HK-2 (cell line): ENCODE data around the gene PTPRM.

Experiments used
- DNase-seq: peaks from one replicate; pipeline ENCODE4 v3.0.0-alpha.2; 2018; ENCODE audit not compliant: unreplicated experiment

PTPRM gene

GRCh38 chr18:7626922-7627440, 59.9 kb downstream of the PTPRM start:
- DNase-seq, result peak; percentile 47

- no peak for DNase-seq
Observed at GRCh38 chr18:7629416-7629815, 62.3 kb downstream of the PTPRM start.

DNA sequence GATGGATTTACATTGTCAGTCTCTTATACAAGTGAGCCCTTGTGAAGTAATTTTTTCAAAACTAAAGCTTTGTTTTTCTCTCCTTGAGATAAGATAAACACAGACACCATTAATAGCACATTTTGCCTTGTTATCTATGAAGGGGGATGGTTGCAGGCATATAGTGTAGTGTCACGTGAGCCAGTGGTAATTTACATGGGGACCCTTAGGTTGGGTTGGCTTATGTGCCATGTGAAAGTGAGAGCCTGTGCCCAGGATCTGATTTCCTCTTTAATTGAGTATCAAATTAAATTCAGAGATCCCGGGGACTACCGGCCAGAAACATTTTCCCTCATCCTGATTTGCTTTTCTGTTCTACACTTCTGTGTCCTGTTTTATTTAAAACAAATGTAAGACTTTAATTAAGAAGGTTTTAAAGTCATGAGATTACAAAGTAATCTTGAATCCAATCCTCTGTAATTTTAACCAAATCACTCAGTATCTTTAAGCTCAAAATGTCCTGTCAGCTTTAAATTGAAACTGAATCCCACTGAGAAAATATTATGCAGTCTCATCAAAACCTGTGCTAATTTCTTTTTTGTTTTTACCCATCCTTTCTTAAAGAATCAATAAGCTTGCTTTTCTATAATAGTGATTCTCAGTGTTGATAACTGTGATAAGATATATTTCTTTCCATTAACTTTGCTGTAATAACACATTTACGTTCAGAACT, 63.8 kb downstream of the PTPRM start:
- no peak for DNase-seq

DNA sequence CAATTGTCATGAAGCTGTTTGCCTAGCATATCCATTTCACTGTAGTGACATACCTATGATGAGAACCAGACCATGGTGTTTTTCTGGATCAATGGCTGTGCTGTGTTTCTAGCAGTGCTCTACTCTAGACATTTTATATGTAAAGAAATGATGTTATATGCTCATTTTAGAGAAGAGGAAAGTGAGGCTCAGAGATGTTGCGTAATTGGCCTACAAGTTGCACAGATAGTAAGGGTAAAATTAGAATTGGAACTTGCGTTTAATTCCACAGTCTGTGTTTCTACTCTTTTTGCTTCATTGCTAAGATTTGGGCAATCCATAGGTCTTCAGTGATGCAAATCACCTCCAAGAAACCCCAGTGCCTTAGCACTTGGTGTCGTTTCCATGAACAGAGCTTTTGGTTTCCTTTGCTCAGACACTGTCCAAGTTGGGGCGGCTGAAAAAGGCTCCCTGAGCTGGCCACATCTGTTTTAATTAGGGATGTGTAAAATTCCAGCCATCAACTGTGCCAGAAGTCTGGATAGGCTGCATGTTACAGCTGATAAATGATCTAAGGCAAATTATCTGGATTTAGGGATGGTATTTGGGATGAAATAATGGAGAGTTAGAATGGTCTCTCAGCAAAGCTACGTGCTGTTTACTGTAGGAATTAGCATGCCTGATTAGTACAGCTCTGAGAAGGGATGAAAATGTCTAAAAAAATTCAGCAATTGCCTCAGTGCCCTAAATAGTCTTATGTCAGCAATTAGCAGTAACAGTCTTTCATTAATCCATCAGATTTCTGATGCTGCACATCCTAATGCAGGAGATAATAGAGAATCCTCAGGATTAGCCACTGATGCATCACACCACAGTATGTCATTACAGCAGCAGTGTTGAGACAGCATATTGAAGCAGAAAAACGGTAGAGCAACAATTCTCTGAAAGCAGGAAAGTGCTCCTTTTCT, 65.3 kb downstream of the PTPRM start:
- DNase-seq, result no peak

DNA sequence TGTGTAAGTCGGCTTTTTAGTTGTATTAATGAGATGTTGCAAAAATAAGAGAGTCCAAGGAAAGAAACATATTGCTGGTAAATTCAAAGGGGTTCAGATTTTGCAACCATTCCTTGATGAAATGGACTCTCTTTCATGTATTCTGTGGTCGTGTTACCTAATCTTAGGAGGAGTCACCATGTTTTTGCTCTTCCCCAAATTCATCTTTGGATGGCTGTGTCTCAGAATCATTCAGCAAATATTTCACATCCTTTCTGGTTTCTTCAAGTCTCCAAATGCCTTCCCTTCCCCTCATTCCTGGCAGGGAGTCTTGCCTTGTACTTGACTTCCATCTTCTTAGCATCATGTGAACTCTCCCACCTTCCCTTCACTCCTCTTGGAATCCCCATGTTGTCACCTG, 66.1 kb downstream of the PTPRM start:
- no peak for DNase-seq

- DNase-seq, result no peak
Observed at GRCh38 chr18:7635948-7636347, 68.8 kb downstream of the PTPRM start.

DNA sequence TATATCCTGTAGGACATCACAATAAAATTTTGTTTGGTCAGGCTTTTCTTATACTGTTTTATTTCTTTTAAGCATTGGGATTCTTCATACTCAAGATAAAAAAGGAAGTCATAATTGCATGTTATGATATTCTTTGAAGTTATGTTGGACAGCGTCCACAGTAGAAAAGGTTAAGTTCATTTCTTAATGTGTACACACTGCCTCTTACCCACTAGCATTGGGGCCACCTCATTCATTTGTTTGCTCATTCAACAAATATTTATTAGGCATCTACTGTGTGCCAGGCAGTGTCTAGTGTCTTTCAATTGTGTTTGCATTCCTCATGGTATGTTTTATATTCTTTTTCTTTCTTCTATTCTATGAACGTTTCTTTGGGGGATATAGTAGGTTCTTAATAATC, 70.2 kb downstream of the PTPRM start:
- no peak for DNase-seq

DNA sequence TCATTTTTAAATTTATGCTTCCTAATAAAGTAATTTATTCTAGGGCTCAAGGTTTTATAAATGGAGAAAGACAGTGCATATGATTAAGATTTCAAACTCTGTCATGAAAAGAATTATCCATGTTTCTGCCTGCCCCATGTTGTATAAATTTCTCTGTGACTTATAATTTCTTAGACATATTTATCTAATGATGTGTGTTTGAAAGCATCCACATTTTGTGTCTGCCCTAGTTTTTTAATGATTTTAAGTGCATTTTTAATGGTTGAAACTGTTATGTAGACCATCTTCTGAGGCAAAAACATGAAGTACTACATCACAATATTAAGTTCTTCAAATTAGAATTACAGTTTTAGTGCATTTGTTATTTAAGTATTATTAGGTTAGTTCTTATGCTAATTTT, 71.2 kb downstream of the PTPRM start:
- no peak for DNase-seq

GRCh38 chr18:7641813-7642212, 74.7 kb downstream of the PTPRM start:
- no peak for DNase-seq

DNA sequence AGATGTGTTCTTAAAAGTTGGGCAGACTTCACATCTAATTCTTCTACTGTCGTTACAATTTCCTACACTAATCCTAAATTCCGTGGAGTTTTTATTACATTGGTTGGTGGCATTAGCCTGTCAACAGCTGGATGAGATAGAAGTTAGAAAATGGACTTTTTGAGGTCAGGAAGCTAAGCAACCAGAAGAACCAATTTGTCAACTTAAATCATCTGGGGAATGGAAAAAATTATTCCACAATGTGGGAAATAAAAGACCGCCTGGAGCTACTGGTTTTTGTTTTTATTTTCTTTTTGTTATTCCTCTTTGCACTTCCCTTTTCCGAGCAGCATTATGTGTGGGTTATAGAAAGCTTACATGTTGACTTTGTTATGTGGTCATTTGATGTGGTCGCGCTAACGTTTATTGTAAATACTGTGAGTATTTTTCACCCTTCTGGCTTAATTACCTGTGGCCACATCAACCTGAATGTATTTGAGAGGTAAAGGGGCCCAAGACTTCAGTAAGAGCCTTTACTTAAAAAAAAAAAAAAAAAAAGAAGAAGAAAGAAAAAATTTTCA, 75.3 kb downstream of the PTPRM start:
- no peak for DNase-seq

GRCh38 chr18:7645756-7646155, 78.6 kb downstream of the PTPRM start:
- DNase-seq, result no peak

DNA sequence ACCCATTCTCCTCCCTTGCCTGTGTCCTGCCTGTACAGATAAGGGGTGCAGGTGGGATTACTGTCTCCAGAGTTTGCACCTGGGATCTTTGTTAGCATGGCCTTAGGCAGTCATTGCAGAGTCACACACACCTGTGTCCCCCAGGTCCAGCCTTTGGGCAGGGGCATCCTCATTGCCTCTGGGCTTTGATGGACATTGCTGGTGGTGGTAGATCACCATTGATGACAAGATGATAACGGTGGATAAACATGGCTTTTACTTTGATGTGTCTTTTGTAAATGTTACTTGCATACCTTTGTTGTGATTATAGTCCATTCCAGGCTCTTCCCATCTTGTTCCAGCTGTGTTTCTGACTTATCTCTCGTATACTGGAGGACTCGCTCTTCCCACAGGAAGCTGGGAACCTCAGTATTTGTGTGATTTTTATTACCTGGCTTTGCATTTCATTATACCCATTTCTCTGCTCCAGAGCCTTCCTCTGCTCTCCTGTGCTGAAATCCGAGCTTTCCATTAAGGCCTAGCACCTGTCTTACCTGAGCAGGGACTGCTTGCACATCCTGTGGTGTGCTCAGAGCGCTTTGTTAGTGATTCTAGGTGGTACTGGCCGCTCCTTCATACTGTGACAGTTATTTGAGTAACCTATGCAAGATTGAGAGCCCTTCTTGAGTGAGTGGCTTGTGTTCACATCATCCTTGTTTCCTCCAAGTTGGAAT, 79.2 kb downstream of the PTPRM start:
- no peak for DNase-seq

GRCh38 chr18:7647500-7647899, 80.4 kb downstream of the PTPRM start:
- DNase-seq, result no peak

GRCh38 chr18:7657050-7657449, 89.9 kb downstream of the PTPRM start:
- no peak for DNase-seq

DNA sequence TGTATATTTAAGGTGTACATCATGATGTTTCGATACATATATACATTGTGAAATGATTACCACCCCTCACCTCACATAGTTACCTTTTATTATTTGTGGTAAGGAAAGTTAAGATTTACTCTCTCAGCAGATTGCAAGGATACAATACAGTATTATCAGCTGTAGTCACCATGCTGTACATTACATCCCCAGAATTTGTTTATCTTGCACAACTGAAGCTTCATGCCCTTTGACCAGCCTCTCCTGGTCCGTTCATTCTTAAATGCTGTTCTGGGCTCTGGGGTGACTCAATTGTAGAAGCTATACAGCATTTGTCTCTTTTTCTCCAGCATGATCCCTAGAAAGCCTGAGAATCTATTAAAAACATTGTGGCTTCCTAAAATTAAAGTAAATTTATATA, 90.8 kb downstream of the PTPRM start:
- DNase-seq, result no peak

- DNase-seq, result no peak
Observed at GRCh38 chr18:7658701-7659100, 91.6 kb downstream of the PTPRM start.

DNA sequence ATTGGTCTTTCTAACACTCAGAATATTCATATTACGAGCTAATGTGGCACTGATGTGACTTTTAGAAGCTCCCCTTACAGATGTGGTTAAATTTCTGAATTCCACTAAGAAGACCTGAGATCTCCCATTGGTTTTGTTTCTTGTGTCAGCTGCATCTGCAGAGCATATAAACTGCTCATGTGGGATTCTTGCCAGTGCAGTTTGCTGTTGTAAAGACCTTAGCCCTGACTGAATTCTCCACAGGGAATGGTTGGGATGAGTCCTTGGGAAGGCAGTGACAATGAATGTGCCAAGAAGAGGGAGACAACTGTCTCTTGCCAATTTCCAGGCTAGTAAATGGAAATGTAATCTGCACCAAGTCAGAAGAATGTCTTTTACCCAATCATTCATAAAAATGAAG, 94.1 kb downstream of the PTPRM start:
- DNase-seq, result no peak

GRCh38 chr18:7662866-7663265, 95.8 kb downstream of the PTPRM start:
- no peak for DNase-seq

DNA sequence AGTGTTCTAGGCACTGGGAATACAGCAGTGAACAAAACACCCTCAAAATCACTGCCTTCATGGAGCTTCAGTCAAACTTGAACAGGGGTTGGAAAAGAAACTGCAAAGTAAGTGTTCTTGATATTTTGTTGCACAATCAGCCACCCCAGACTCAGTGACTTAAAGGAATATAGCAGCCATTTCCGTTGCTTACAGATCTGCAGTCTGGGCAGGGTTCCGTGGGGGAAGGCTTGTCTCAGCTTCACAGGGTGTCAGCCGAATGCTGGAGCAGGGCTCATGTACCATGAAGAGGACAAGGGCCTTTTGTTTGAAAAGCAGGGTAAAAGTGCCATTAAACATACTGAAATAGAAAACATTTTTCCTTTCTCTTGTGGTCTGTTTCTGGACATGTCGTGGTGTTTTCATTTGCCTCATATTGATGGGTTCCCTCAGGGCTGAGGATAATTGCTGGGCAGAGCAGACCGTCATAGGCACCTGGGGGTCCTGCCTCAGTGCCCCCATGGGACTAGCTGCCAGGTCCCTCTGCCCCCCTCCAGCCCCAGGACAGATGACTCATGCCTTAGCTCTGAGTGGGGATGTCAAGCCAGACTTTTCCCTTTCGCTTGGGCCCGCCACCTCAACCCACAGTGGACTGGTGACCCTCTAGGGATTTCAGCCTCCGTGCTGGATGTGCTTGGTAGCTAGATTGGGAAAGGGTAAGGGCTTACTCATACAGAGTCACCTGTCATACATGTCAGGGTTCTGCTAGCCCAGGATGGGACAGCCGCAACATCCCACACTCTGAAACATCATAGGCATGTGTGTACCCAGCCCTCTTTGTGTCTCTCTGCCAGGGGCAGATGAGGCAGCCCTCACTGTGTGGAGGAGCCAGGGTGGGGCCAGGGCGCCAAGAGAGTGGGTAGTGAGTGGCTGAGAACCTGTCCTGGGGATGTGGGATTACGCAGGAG, 96.5 kb downstream of the PTPRM start:
- no peak for DNase-seq

GRCh38 chr18:7666195-7666776, 99.2 kb downstream of the PTPRM start:
- DNase-seq, result no peak
